Activated CD8-positive, alpha-beta memory T cell treated with anti-CD3 and anti-CD28 coated beads, Interleukin-2, amount 50 U/mL, for 1 hour (primary cell): ENCODE measurements around the gene SHISA3.

ENCODE experiments used
- DNase-seq: peaks from one replicate; pipeline ENCODE4 v3.0.0-alpha.2; 2020; ENCODE audit errors: extremely low read depth

The SHISA3 gene

GRCh38 chr4:42391981-42392380, 5.3 kb upstream of the SHISA3 start:
- no peak for DNase-seq

DNA sequence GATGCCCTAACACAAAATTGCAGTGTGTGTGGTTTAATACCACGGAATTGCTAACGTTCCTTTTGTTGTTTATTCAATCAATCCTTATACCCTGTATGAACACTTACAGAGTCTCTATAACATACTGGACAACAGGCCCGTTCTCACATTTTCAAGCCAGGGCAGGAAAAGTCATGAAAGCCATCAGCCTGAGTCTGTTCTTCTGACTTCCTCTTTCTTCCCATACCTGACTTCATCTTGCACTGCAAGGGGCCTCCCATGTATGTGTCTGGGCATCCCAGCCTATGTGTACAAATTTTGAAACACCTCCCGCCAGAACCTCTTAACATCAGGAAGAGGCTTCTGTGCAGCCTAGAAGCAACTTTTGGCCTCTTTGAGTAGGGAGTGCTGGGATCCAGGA, 4.9 kb upstream of the SHISA3 start:
- DNase-seq = no peak

GRCh38 chr4:42395595-42395994, 1.7 kb upstream of the SHISA3 start:
- no peak for DNase-seq

DNA sequence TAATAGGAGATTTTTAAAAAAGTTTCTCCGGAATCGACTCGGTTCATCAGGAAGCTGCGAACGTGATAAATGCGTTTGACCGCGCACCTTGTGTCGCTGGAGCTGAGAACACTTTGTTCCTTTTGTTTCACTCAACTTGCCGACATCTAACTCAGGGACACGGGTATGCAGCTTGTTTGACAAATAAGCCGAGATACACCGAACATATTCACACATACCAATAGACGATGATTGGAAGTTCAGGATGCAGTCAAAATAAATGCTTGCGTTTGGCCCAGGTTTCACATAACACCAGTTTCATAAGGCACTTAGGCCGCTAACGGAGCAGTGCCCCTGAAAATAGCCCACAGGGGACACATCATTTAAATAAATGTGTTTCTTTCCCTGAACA, 932 bp upstream of the SHISA3 start:
- DNase-seq = no peak

GRCh38 chr4:42397635-42398170, 415 bp downstream of the SHISA3 start:
- DNase-seq = no peak

DNA sequence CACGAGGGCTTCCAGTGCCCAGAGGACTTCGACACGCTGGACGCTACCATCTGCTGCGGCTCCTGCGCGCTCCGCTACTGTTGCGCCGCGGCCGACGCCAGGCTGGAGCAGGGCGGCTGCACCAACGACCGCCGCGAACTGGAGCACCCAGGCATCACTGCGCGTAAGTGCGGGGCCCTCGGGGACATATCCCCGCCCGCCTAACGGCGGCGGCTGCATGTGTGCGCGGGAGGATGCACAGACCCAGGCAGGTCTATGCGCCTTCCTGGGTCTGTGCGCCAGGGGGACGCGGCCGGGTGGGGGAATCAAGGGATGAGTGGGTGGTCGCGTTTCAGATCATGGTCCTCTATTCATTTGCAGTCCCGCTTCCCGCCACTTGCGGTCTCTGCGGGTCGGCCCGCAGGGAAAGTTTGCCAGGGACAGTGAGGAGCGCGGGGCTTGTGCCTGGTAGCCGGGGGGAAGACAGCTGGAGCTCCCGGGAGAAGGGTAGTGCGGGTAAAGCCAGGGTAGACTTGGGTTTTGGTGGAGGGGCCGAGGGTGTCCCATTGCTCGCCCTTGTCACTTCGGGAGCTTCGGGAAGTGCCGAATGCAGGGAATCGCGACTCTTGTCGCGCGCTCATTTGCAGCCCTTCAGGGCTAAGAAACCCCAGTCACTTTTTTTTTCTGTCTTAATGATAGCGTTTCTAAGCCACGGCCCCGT, 1.0 kb downstream of the SHISA3 start:
- DNase-seq = no peak

DNA sequence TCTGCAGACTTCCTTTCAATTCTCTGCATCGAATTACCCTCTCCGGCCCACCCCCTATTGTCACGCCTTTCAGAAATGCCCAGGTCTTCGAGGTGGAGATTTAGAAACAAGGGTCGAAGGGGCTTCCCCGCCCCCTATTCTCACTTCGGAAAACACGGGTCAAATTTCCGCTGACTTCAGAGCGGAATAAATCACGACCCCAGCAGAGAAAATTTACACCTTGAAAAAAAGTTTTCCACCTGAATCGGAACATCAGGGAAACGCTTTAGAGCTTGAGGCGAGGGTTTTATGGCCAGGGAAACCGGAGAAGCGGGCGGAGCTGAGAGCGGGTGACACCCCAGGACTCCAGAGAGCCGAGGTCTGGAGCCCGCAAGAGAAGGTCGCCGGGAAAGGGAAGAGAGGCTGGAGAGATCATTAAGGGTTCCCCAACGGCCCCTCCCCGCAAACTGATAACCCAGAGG, 1.6 kb downstream of the SHISA3 start:
- no peak for DNase-seq

GRCh38 chr4:42399393-42399792, 2.1 kb downstream of the SHISA3 start:
- no peak for DNase-seq

GRCh38 chr4:42401171-42401570, 3.9 kb downstream of the SHISA3 start:
- no peak for DNase-seq

- DNase-seq = no peak
Measured at GRCh38 chr4:42404001-42404400, 6.7 kb downstream of the SHISA3 start.

DNA sequence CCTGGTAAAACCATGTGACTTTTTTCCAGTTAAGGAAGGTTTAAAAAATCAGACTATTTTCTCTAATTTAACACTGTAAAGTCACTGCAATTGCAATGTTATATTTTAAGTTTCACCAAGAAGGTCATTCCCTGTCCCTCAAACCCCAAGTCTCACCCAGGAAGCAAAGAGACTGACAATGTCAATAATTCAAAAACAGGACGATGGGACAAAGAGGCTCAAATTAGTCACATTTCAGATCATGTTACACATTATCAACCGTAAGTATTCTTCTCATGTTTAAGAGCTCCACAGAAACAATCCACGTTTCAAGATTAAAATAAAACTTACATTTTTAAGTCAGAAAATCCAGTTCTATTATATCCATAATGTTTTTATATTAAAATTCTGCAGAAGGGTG, 13.2 kb downstream of the SHISA3 start:
- DNase-seq = no peak

- DNase-seq = no peak
Measured at GRCh38 chr4:42411803-42412202, 14.5 kb downstream of the SHISA3 start.

- DNase-seq = no peak
Measured at GRCh38 chr4:42412251-42412650, 15.0 kb downstream of the SHISA3 start.

GRCh38 chr4:42415281-42415680, 18.0 kb downstream of the SHISA3 start:
- no peak for DNase-seq

DNA sequence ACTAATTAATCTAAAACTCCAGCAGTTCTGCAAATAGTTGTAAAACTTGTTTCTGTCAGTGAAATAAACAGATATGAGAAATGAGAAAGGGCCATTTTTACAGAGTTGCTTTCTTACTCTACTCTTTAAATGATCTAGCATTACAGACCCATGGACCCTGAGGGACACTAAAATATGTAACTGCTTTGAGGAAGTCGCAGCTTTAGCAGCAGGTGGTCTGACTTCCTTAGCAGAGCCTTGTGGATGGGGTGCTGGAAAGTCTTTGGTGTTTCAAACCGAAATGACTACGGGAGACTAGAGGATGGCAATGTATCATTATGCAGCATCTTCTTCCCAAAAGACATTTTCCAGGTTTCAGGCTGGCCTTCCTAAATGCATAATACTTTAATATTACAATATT, 18.7 kb downstream of the SHISA3 start:
- DNase-seq = no peak

DNA sequence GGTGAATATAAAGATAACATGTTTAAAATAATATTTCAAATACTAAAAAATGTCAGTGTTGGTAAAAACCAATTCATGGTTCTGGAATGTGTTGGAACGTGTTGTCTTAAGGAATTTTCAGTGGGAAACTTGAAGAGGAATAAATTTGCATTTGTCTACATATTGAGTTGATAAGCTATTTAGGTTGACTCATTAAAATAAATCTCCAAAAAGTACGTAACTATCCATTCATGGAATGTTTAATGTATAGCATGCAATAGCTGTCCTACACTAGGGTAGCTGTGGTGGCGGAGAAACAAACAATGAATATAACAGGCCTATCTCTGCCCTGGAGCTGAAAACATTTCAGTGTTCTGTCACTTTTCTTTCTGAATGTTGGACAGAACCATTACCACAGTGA, 20.3 kb downstream of the SHISA3 start:
- no peak for DNase-seq

DNA sequence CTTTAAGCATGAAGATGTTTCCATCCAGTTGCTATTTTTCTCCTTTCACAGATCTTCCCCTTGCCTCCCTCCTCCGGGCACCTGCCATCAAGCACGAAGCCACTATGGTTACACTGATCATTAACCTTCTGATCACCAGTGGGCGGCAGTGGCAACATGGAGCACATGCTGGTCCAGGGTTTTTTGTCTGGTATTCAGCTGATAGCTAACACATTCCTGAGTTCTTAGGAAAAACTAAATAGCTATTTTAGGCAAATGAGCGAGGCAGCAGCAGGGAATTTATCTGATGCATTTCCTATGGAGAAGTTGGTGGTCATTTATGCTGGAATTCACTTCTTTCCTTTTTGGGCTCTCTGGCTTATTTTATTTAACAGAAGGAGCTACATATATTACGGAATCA, 22.9 kb downstream of the SHISA3 start:
- no peak for DNase-seq

DNA sequence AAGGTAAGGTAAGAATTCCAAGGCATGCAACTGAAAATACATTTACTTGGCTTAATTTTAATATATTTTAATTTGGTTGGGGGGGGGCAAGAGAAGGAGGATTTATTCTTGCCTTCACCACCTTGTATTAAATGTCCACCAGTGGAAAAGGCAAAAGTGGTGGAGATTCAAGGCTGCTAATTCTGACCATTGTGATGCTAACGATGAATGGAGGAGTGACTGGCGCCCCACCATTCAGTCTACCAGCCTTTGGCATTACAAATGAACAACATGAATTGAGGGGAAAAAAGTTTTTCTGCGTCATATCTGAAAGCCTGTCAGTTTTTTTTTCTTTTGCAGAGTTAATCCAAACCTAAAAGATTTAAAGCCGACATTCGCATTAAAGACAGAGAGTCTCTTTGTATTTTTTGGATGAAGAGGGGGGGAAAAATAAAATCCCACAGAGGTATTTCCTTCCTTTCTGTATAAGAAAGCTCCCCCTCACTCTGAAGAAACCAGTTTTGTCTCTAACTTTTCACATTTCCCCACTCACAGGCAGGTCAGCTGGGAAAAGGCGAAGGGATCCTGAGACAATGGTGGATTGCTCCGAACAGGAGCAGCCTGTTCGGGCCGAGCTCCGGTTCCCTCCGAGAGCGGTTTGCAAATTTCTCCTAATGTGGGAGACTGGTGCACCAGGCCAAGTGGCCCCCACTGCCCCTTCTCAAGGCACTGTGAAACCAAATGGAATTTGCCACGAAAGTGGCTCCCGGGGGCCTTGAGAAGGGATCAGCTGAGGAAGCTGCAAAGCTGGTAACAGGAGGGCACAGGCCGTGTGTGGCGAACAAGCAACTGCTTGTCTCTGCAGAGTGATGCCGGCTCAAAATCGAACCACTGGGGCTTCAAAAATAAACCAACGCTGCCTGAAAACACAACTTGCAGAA, 28.1 kb downstream of the SHISA3 start:
- no peak for DNase-seq

DNA sequence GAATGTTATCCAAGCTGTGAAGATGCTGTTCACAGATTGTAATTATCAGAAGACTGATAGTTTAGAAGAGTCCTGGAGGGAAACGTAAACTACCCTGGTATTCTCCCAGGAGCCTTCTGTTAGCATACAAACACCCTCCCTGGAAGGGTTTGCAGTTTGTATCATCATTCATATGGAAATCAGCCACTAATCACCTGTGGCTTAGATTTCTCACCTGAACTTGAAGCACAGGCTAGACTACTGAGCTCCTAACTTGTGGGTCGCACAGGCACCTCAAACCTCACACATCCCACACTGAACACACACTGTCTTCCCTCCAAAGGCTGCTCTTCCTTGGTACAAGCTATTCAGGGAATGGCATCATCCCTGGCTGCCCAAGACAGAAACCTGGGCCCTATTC, 30.7 kb downstream of the SHISA3 start:
- no peak for DNase-seq

DNA sequence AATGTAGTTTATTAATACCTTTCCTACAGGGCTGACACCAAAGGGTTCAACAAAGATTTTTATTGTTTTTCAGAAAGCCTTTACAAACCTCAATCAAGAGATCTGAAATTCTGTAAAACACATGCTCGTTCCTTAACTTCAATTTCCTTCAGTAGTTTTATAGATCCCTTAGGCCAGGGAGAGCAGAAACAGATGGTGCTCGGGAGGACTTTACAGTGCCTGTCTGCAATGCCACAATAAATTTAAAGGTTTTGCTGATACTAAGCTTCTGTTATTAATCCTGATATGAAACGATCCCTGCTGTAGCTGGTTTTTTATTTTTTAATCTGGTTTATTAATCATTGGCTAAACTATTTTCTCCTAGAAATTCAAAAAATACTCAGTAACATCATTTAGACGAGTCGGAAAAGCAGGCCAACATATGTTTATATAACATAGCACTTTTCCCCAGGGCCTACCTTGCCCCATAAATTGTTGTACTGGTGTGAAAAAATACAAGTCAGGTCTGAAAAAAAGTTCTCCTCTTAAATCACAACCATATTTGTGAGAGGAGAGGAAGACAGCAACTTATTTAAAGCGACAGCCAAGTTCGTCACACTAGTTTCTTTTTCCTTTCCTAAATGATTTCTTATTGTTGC, 39.8 kb downstream of the SHISA3 start:
- no peak for DNase-seq

GRCh38 chr4:42440083-42440482, 42.8 kb downstream of the SHISA3 start:
- DNase-seq = no peak

DNA sequence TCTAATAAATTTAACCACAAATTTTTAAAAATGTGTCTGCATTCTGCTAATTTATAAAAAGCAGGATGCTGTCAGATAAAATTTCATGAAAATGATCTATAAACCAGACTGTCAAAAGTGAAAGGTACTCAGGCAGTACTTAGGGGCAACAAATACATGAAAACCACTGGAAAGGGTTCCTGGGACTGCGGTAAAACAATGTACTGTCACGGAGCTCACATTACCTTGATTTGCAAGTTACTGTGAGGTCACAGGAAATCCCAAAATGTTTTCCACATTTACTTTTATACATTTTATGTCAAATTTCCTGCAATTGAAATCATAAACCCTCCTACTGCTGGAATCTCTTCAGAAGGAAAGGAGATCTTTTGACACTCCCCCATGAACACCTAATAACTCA, 45.3 kb downstream of the SHISA3 start:
- DNase-seq = no peak
